Mucosa of rectum (tissue), 2 donors: Measurements from ENCODE around the gene ESF1.
"Not testable (repeated sequence)": the region's sequence is repeated elsewhere in the genome, so short reads cannot be mapped to it uniquely, and the experiment has no call there.

Experiments used
- H3K27ac ChIP-seq, 2 donors: one replicate each; pipeline ENCODE4 v1.7.0; 2013; ENCODE audit warnings: inconsistent platforms in 2 of 2, low read depth in 2 of 2, low read length in 2 of 2
- H3K27me3 ChIP-seq, 2 donors: one replicate each; pipeline ENCODE4 v1.7.0; 2013; ENCODE audit warnings: low read length in 2 of 2; ENCODE audit not compliant: control insufficient read depth in 2 of 2, insufficient read depth in 2 of 2
- H3K36me3 ChIP-seq, 2 donors: one replicate each; pipeline ENCODE4 v1.7.0; 2013; ENCODE audit warnings: low read length in 2 of 2; ENCODE audit not compliant: control insufficient read depth in 2 of 2, insufficient read depth in 2 of 2
- H3K4me1 ChIP-seq, 2 donors: one replicate each; pipeline ENCODE4 v1.7.0; 2013; ENCODE audit warnings: low read length in 2 of 2, mild to moderate bottlenecking in 1 of 2; ENCODE audit not compliant: control insufficient read depth in 2 of 2, insufficient read depth in 2 of 2
- H3K4me3 ChIP-seq, 2 donors: one replicate each; pipeline ENCODE4 v1.7.0; 2013; ENCODE audit warnings: low read length in 2 of 2
- H3K9ac ChIP-seq, 2 donors: one replicate each; pipeline ENCODE4 v1.7.0; 2013; ENCODE audit warnings: low read length in 2 of 2, low read depth in 1 of 2, mild to moderate bottlenecking in 1 of 2
- H3K9me3 ChIP-seq, 2 donors: one replicate each; pipeline ENCODE4 v1.7.0; 2013; ENCODE audit warnings: low read length in 2 of 2; ENCODE audit not compliant: control insufficient read depth in 2 of 2
- donor health status: healthy.
- donor health status: Normal muscosa, but diverticular disease.

The ESF1 gene

DNA sequence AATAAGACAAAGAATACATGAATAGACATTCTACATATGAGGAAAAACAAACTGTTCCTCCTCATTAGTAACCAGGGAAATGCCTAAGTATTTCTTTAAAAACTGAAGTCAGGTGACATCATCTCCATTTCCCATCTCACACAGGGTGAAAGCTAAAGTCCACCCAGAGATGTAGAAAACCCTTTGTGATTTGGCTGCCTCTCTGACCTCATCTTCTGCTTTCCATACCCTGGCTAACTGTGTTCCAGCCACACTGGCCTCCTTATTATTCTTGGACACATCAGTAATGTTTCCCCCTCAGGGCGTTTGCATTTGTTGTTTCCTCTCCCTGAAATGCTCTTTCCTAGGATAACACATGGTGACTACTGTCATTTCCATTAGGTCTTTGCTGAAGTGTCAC is 40.4 kb downstream of the ESF1 start:
- no peaks in the 10 kb centered on the region for H3K27me3 ChIP-seq
- no peak overlapping the region for H3K27ac ChIP-seq
- H3K9ac ChIP-seq = no peak overlapping the region
- H3K36me3 ChIP-seq = peaks cover 6 to 9% of the 10 kb centered on the region in 2 donors
- H3K4me1 ChIP-seq = no peaks in the 10 kb centered on the region
- no peaks in the 10 kb centered on the region for H3K9me3 ChIP-seq
- H3K4me3 ChIP-seq = no peak overlapping the region

DNA sequence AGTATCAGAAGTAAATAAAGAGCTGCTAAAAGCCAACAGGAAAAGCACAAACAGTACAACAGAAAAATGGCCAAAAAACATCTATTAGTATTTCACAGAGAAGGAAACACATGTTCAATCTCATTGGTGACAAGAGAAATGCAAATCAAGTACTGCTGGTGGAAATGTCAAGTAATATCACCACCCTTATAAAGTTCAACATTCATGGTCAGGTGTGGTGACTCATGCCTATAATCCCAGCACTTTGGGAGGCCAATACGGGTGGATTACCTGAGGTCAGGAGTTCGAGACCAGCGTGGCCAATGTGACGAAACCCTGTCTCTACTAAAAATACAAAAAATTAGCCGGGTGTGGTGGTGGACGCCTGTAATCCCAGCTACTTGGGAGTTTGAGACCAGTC is 42.8 kb downstream of the ESF1 start:
- no peaks in the 10 kb centered on the region for H3K4me1 ChIP-seq
- no peak overlapping the region for H3K27ac ChIP-seq
- H3K9ac ChIP-seq = no peak overlapping the region
- no peaks in the 10 kb centered on the region for H3K9me3 ChIP-seq
- no peaks in the 10 kb centered on the region for H3K27me3 ChIP-seq
- H3K4me3 ChIP-seq = no peak overlapping the region
- H3K36me3 ChIP-seq = peaks cover 6 to 9% of the 10 kb centered on the region in 2 donors

DNA sequence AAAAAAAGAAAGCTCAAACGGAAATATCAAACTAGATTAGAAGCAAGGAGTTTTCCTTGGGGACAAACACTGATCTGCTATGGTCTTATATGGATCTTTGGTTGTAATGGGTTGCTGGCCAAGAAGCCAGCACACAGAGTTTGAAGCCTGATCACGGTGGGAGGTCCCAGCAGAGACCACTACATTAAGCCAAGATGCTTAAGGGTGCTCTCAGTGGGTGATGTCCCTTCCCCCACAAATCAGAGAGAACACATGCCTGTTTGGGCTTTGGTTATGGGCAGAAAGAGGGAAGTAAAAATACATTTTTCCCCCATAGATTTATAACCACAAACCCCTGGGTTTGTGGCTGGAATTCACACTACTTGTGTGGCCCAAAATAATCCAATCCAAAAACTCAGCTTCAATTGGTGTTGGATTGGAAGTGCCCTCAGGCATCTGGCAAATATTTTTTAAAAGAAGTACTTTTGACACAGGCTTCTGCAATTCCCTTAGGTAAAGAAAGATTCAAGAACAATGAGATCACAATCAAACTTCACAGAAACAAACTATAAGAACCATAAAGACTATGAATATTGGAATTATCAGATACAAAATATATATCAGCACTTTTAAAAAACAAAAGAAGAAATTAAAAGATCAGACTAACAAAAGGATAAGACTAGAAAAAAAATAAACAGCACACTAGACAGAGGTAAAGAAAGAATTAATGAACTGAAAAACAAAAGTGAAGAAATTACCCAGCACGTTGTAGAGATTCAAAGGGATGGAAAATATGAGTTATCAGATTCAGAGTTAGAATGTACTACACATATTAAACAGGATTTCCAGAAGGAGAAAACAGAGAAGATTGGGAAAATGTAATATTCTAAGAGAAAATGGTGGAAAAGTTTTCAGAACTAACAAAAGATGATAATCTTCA is 44.7 kb downstream of the ESF1 start:
- Histone ChIP-seq H3K9me3 (no peaks in the 10 kb centered on the region), H3K27me3 (no peaks in the 10 kb centered on the region), H3K4me3 (no peak overlapping the region), H3K9ac (no peak overlapping the region), H3K4me1 (no peaks in the 10 kb centered on the region), H3K27ac (no peak overlapping the region), H3K36me3 (peaks cover 6 to 9% of the 10 kb centered on the region in 2 donors)

DNA sequence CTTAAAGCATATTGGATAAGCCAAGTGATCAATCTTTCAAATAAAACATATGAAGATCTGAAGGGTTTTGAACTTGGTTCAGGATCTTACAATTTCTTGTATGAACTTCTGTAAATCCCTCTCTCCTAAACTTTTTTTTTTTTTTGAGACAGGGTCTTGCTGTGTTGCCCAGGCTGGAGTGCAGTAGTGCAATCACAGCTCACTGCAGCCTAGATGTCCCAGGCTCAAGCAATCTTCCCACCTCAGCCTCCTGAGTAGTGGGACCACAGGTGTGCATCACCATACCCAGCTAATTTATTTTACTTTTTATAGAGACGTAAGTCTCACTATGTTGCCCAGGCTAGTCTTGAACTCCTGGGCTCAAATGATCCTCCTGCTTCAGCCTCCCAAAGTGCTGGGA is 46.5 kb downstream of the ESF1 start:
- H3K4me3 ChIP-seq, H3K27me3 ChIP-seq, H3K9ac ChIP-seq, H3K9me3 ChIP-seq, H3K27ac ChIP-seq, H3K4me1 ChIP-seq: not testable (repeated sequence)
- H3K36me3 ChIP-seq = peaks cover 6 to 14% of the 10 kb centered on the region in 2 donors

- Histone ChIP-seq H3K27me3 (no peaks in the 10 kb centered on the region), H3K9me3 (no peaks in the 10 kb centered on the region), H3K36me3 (peaks cover 14 to 20% of the 10 kb centered on the region in 2 donors), H3K9ac (no peak overlapping the region), H3K4me1 (no peaks in the 10 kb centered on the region), H3K4me3 (no peak overlapping the region), H3K27ac (peak overlapping the region in 1 of 2 donors; percentile 4)
Measured at GRCh38 chr20:13736436-13737191, 48.1 kb downstream of the ESF1 start.

DNA sequence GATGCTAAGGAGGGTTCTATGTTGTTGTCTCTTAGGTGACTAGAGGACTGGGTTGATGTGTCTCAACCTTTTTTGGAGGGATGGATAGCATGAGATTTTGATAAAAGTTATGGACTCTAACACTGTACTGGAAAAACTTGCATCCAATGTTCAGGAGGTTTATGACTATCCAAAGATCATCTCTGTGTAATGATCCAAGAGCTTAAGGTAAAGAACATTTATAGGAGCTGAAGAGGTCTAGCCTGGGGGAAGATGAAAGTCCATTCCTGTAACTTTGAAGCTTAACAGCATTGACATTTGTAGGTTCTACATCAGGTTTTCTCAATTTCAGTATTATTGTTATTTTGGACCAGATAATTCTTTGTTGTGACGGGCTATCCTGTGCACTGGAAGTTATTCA is 48.9 kb downstream of the ESF1 start:
- no peaks in the 10 kb centered on the region for H3K4me1 ChIP-seq

DNA sequence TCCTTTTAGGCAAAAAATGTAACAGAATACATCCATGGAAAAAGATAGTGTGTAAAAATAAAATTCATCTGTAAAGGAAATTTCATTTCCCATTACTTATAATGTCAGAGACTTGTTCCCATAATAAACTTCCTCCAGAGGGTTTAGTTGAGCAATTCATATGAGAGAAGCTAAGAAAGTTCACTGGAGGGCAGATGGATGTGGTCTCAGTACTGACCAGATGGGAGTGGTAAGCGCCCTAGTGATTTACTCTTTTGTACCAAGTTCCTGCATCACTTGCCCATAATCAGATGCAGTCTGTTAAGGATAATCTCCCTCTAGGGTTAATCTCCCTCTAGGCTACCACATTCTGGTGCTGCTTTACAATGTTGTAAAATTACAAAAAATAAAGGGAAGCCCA is 61.7 kb downstream of the ESF1 start:
- H3K9ac ChIP-seq = no peak overlapping the region
- H3K27ac ChIP-seq = no peak overlapping the region
- peaks cover 10 to 15% of the 10 kb centered on the region in 2 donors for H3K36me3 ChIP-seq
- no peak overlapping the region for H3K4me3 ChIP-seq
- no peaks in the 10 kb centered on the region for H3K27me3 ChIP-seq
- no peaks in the 10 kb centered on the region for H3K9me3 ChIP-seq
- no peaks in the 10 kb centered on the region for H3K4me1 ChIP-seq

More for the DNA sequence above, 48.9 kb downstream of the ESF1 start:
- Histone ChIP-seq H3K36me3 (peaks cover 11 to 18% of the 10 kb centered on the region in 2 donors), H3K4me3 (no peak overlapping the region), H3K27ac (no peak overlapping the region), H3K27me3 (no peaks in the 10 kb centered on the region), H3K9me3 (no peaks in the 10 kb centered on the region), H3K9ac (no peak overlapping the region)

GRCh38 chr20:13718171-13718570 is 66.5 kb downstream of the ESF1 start:
- Histone ChIP-seq H3K4me3 (no peak overlapping the region), H3K27ac (no peak overlapping the region), H3K9me3 (no peaks in the 10 kb centered on the region), H3K27me3 (no peaks in the 10 kb centered on the region), H3K4me1 (no peaks in the 10 kb centered on the region), H3K36me3 (peaks cover 26 to 29% of the 10 kb centered on the region in 2 donors), H3K9ac (no peak overlapping the region)

- H3K36me3 ChIP-seq = peaks cover 26 to 29% of the 10 kb centered on the region in 2 donors
- no peak overlapping the region for H3K9ac ChIP-seq
- H3K4me3 ChIP-seq = no peak overlapping the region
- H3K27ac ChIP-seq = no peak overlapping the region
- H3K9me3 ChIP-seq = no peaks in the 10 kb centered on the region
- H3K27me3 ChIP-seq = no peaks in the 10 kb centered on the region
- no peaks in the 10 kb centered on the region for H3K4me1 ChIP-seq
Measured at GRCh38 chr20:13717631-13718044, 67.1 kb downstream of the ESF1 start.

DNA sequence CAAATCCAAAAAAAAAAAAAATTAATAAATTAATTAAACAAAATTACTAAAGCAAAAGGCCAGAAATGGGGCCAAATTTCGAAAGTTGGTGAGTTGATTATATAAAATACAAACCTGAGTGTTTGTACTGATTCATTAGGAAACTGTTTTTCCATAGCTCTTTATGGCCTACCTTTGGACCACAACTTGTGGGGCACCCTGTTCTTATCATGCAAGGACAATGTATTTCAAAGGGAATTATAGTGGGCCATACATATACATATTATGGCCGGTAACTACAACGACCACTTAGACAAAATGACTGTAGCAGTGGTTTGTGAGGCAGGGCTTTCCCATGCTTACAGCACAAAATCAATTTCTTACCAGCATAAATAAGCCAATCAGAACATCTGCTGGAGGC is 69.5 kb downstream of the ESF1 start:
- Histone ChIP-seq H3K4me1 (no peaks in the 10 kb centered on the region), H3K27me3 (no peaks in the 10 kb centered on the region), H3K36me3 (peaks cover 26% of the 10 kb centered on the region in 2 donors), H3K9me3 (no peaks in the 10 kb centered on the region), H3K27ac (no peak overlapping the region), H3K9ac (no peak overlapping the region), H3K4me3 (no peak overlapping the region)
